K562 treated with DMSO at 1 percent for 12 hours (cell line): Measurements from ENCODE around the gene CD46. TPM values are rescaled to one million over a fixed set of nuclear protein-coding genes. Genes with fewer than 3 reads are reported as not detected.

Source experiments
- total RNA-seq: library from RNA; unstranded; fragments of 300-600 nt; gene quantifications from 2 replicates; pipeline ENCODE4 v1.2.3, GENCODE V29; 2022; ENCODE audit not compliant: insufficient read depth

Gene CD46
- total RNA-seq = 38.7 and 139 TPM in 2 replicates

GRCh38 chr1:207751790-207752455 lies at the start of gene CD46:
TSS of gene CD46 (plus strand) at chr1:207752054. CDS start at chr1:207752213, 159 bp downstream.

Other genes starting within 250 kb of the CD46 start
- 9.1 and 21.8 TPM in 2 replicates for gene CR1L, start 106.9 kb upstream of the CD46 start, total RNA-seq
- gene CD34, start 159.1 kb downstream of the CD46 start, total RNA-seq = not detected in 2 replicates